Measurements from ENCODE around the gene TNRC6C. TPM values are rescaled to one million over a fixed set of nuclear protein-coding genes. Genes with fewer than 3 reads are reported as not detected.

TNRC6C gene
- total and polyA plus RNA-seq, 9 of the 15 experiments (the other 6 are each of a cell fraction or from before 2014, with no cell fraction given) = 0.20 to 4.9 (median 2.3) TPM

DNA sequence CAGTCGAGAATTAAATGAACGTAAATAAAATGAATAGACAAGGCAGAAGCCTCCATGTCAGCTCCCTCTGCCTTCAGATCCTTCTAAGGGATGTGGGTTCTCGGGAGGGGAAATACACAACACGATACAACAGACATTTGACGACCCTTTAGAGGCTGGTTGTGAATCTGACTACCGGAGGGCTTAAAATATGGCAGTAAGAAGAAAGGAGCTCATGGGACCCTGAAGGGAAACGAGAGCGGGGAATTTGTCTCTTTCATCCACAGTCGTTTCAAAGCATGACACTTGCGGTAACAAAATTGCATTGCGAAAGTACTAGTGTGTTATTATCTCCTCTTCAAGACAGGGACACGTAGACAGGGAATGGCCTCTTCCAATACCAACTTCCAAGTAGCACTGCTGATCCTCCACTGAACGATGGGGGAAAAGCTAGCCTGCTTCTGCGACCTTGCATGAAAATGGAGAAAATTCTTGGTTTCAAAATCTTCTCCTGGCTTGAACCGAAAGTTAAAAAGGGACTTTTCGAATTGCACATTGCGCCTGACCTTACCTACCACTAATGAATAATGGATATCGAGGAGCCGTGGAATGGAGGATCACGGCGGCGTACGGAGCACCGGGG, 1.2 kb upstream of the TNRC6C start (continued):
- TF ChIP-seq, protein P1, sequence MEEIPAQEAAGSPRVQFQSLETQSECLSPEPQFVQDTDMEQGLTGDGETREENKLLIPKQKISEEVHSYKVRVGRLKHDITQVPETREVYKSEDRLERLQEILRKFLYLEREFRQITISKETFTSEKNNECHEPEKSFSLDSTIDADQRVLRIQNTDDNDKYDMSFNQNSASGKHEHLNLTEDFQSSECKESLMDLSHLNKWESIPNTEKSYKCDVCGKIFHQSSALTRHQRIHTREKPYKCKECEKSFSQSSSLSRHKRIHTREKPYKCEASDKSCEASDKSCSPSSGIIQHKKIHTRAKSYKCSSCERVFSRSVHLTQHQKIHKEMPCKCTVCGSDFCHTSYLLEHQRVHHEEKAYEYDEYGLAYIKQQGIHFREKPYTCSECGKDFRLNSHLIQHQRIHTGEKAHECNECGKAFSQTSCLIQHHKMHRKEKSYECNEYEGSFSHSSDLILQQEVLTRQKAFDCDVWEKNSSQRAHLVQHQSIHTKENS (CRISPR knock-in tag; IDR thresholded peaks at IDR 0.05) = no peak
- TF ChIP-seq CEBPB (tag; IDR thresholded peaks at IDR 0.05) = peak; percentile 88
- TF ChIP-seq ZNF699 (CRISPR knock-in tag; IDR thresholded peaks at IDR 0.05; ENCODE audit: insufficient replicate concordance) = no peak
- TF ChIP-seq ZFP36 (IDR thresholded peaks at IDR 0.05; ENCODE audit: low read depth, low read length, partially characterized antibody) = no peak
- no peak for TF ChIP-seq MEF2D (tag; conservative IDR thresholded peaks at IDR 0.05; ENCODE audit: low read depth)
- TF ChIP-seq ZNF644 (tag; IDR thresholded peaks at IDR 0.05; ENCODE audit: low read depth) = no peak
- no peak for TF ChIP-seq CEBPG (CRISPR knock-in tag; IDR thresholded peaks at IDR 0.05)
- TF ChIP-seq CEBPG (tag; conservative IDR thresholded peaks at IDR 0.05 in 1 of 2, IDR thresholded peaks at IDR 0.05 in 1 of 2) = peak; percentile 65; a peak in 3 of 4 replicates
- no peak for TF ChIP-seq SMC3 (conservative IDR thresholded peaks at IDR 0.05; ENCODE audit: insufficient read depth, low read depth, low read length)
- TF ChIP-seq, protein P2, sequence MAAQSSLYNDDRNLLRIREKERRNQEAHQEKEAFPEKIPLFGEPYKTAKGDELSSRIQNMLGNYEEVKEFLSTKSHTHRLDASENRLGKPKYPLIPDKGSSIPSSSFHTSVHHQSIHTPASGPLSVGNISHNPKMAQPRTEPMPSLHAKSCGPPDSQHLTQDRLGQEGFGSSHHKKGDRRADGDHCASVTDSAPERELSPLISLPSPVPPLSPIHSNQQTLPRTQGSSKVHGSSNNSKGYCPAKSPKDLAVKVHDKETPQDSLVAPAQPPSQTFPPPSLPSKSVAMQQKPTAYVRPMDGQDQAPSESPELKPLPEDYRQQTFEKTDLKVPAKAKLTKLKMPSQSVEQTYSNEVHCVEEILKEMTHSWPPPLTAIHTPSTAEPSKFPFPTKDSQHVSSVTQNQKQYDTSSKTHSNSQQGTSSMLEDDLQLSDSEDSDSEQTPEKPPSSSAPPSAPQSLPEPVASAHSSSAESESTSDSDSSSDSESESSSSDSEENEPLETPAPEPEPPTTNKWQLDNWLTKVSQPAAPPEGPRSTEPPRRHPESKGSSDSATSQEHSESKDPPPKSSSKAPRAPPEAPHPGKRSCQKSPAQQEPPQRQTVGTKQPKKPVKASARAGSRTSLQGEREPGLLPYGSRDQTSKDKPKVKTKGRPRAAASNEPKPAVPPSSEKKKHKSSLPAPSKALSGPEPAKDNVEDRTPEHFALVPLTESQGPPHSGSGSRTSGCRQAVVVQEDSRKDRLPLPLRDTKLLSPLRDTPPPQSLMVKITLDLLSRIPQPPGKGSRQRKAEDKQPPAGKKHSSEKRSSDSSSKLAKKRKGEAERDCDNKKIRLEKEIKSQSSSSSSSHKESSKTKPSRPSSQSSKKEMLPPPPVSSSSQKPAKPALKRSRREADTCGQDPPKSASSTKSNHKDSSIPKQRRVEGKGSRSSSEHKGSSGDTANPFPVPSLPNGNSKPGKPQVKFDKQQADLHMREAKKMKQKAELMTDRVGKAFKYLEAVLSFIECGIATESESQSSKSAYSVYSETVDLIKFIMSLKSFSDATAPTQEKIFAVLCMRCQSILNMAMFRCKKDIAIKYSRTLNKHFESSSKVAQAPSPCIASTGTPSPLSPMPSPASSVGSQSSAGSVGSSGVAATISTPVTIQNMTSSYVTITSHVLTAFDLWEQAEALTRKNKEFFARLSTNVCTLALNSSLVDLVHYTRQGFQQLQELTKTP (IDR thresholded peaks at IDR 0.05; ENCODE audit: low read depth in 1 of 2, partially characterized antibody in 2 of 2) = no peak
- TF ChIP-seq ZNF696 (CRISPR knock-in tag; conservative IDR thresholded peaks at IDR 0.05) = no peak
- no peak for TF ChIP-seq EGR1 (conservative IDR thresholded peaks at IDR 0.05)
- no peak for TF ChIP-seq RNF2 (IDR thresholded peaks at IDR 0.05)
- TF ChIP-seq HNRNPLL (IDR thresholded peaks at IDR 0.05; ENCODE audit: low read depth, low read length, poor library complexity, severe bottlenecking) = no peak
- TF ChIP-seq, protein P3, sequence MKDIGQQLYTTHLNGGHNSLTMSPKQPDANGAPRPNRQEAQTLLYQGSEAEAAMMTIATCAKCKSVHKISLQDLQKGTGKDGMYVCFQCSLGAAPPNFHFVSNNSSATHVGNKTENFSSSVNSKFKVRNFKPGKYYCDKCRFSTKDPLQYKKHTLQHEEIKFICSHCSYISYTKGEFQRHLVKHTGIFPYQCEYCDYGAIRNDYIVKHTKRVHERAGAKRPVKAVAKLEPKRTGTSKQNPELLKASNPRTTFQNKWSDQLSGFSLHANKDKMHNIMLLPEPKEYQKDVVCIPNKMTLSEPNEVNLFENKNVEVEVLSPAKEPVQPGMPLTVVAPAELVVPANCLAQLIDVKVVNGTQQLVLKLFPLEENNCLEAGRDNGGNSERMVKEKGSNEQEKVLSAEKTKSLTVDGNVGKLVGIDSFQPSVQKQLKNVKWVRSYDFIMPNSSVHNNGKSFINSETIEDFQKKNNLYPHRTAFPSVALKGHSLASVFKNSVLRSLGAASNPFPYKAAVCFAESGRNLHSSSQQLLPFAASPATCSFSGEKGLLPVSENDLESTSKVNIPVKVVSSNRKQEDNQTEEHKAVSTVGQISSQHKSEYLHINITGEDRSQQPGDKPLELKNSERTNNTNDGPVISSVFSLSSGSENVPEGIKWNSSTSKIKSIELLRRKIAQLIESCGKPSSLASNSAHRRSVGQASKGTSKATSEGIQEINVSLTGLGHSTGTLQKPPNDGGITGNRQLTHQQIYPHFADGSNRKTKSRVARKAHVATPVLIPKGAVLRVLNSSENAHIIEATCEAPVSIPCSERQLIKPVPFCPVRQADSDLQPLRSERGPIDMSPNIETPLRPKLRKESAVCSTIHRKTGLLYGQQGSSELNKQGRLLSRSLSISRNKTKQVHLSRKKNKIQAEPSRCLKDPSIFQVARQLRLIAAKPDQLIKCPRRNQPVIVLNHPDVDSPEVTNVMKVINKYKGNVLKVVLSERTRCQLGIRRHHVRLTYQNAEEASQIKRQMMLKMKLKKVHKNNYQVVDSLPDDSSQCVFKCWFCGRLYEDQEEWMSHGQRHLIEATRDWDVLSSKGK (CRISPR knock-in tag; IDR thresholded peaks at IDR 0.05) = no peak
- peak; percentile 60 for TF ChIP-seq CBX8 (IDR thresholded peaks at IDR 0.05; ENCODE audit: borderline replicate concordance, extremely low read depth, low read depth, low read length, poor library complexity, severe bottlenecking)
- TF ChIP-seq, protein P4, sequence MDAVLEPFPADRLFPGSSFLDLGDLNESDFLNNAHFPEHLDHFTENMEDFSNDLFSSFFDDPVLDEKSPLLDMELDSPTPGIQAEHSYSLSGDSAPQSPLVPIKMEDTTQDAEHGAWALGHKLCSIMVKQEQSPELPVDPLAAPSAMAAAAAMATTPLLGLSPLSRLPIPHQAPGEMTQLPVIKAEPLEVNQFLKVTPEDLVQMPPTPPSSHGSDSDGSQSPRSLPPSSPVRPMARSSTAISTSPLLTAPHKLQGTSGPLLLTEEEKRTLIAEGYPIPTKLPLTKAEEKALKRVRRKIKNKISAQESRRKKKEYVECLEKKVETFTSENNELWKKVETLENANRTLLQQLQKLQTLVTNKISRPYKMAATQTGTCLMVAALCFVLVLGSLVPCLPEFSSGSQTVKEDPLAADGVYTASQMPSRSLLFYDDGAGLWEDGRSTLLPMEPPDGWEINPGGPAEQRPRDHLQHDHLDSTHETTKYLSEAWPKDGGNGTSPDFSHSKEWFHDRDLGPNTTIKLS (IDR thresholded peaks at IDR 0.05; ENCODE audit: borderline replicate concordance, low read depth) = peak; percentile 31; the same call in 1 of the 2 replicates
